OCI-LY1 (cell line): ENCODE measurements around the gene AGAP2.

Experiments
- H2AFZ ChIP-seq: fragments of 200-600 bp; sonication (generic), shearing (Covaris generic); 2 replicates; pipeline ENCODE4 v1.6.0; 2014; ENCODE audit warnings: antibody characterized with exemption, mild to moderate bottlenecking, low read length
- H3F3A ChIP-seq: fragments of 200-600 bp; sonication (generic), shearing (Covaris generic); 2 replicates; pipeline ENCODE4 v1.6.0; 2014; ENCODE audit warnings: mild to moderate bottlenecking, antibody characterized with exemption, low read length, moderate library complexity; ENCODE audit not compliant: insufficient read depth
- H3K27ac ChIP-seq: fragments of 200-600 bp; sonication (generic); 2 replicates; pipeline ENCODE4 v1.5.1; 2014; ENCODE audit warnings: low read length, mixed run types, mild to moderate bottlenecking, low read depth; ENCODE audit not compliant: poor library complexity, severe bottlenecking
- H3K27me3 ChIP-seq: fragments of 200-600 bp; sonication (generic); 2 replicates; pipeline ENCODE4 v1.6.0; 2014; ENCODE audit warnings: antibody characterized with exemption, mild to moderate bottlenecking, low read length, moderate library complexity; ENCODE audit not compliant: insufficient read depth
- H3K36me3 ChIP-seq: fragments of 200-600 bp; sonication (generic); 2 replicates; pipeline ENCODE4 v1.6.1; 2014; ENCODE audit warnings: mild to moderate bottlenecking, antibody characterized with exemption, low read length, moderate library complexity, mixed read lengths; ENCODE audit not compliant: insufficient read depth
- H3K4me1 ChIP-seq: fragments of 200-600 bp; sonication (generic); 2 replicates; pipeline ENCODE4 v1.5.1; 2014; ENCODE audit warnings: mild to moderate bottlenecking, low read length, moderate library complexity; ENCODE audit not compliant: insufficient read depth, severe bottlenecking
- H3K4me2 ChIP-seq: fragments of 200-600 bp; sonication (generic), shearing (Covaris generic); 2 replicates; pipeline ENCODE4 v1.6.1; 2014; ENCODE audit warnings: low read length
- H3K4me3 ChIP-seq: fragments of 200-600 bp; sonication (generic); 2 replicates; pipeline ENCODE4 v1.5.1; 2014; ENCODE audit warnings: low read length, low read depth, mild to moderate bottlenecking, mixed read lengths; ENCODE audit not compliant: poor library complexity, severe bottlenecking
- H3K79me2 ChIP-seq: fragments of 200-600 bp; shearing (Covaris generic); 2 replicates; pipeline ENCODE4 v1.6.1; 2016; ENCODE audit warnings: mixed run types, low read length, mixed read lengths; ENCODE audit not compliant: insufficient read depth
- H3K9ac ChIP-seq: fragments of 200-600 bp; sonication (generic), shearing (Covaris generic); 2 replicates; pipeline ENCODE4 v1.6.1; 2014; ENCODE audit warnings: mild to moderate bottlenecking, low read length, mixed read lengths
- H3K9me2 ChIP-seq: fragments of 200-600 bp; sonication (generic), shearing (Covaris generic); 2 replicates; pipeline ENCODE4 v1.6.1; 2014; ENCODE audit warnings: low read depth, mild to moderate bottlenecking, low read length, mixed read lengths
- H3K9me3 ChIP-seq: fragments of 200-600 bp; shearing (Covaris generic); 2 replicates; pipeline ENCODE4 v1.6.1; 2014; ENCODE audit warnings: low read length, mixed read lengths
- H4K20me1 ChIP-seq: fragments of 200-600 bp; sonication (generic), shearing (Covaris generic); 2 replicates; pipeline ENCODE4 v1.6.0; 2016; ENCODE audit warnings: mild to moderate bottlenecking, low read length; ENCODE audit not compliant: insufficient read depth
- CTCF ChIP-seq: fragments of 200-600 bp; sonication (generic), shearing (Covaris generic); IDR thresholded peaks from 2 replicates; pipeline ENCODE4 v1.5.1; 2017; ENCODE audit warnings: mild to moderate bottlenecking, antibody characterized with exemption, low read length, moderate library complexity, mixed read lengths
- EZH2 ChIP-seq: fragments of 200-600 bp; sonication (generic), shearing (Covaris generic); IDR thresholded peaks from 2 replicates; pipeline ENCODE4 v1.8.0; 2017; ENCODE audit warnings: borderline replicate concordance, mixed run types, mild to moderate bottlenecking, antibody characterized with exemption, low read length, moderate library complexity, mixed read lengths

The AGAP2 gene

GRCh38 chr12:57772429-57773322 is 34.1 kb upstream of the AGAP2 start, which contains the start of gene EEF1AKMT3:
EEF1AKMT3 (plus strand) TSS chr12:57772614; CDS start chr12:57772725, 111 bp downstream.
- H3K4me2 ChIP-seq = peak within 1 kb of the TSS; percentile 90
- TF ChIP-seq CTCF (no peak), EZH2 (no peak)
- H3K27me3 ChIP-seq = no peaks in the 10 kb centered on the region
- H3K36me3 ChIP-seq = peaks cover 32% of the 10 kb centered on the region
- H3K9me2 ChIP-seq = no peaks in the 10 kb centered on the region
- peak within 1 kb of the TSS; percentile 75 for H3K4me3 ChIP-seq
- no peaks in the 10 kb centered on the region for H3F3A ChIP-seq
- no peaks in the 10 kb centered on the region for H4K20me1 ChIP-seq
- no peaks in the 10 kb centered on the region for H3K79me2 ChIP-seq
- peak within 1 kb of the TSS; percentile 72 for H3K9ac ChIP-seq
- H2AFZ ChIP-seq = peak within 1 kb of the TSS; percentile 43
- H3K9me3 ChIP-seq = no peaks in the 10 kb centered on the region
- peak within 1 kb of the TSS; percentile 8 for H3K27ac ChIP-seq
- H3K4me1 ChIP-seq = peaks cover 18% of the 10 kb centered on the region

- TF ChIP-seq CTCF = no peak
- TF ChIP-seq EZH2 = no peak
- Histone ChIP-seq H3K36me3 (peaks cover 35% of the 10 kb centered on the region), H3K9me3 (no peaks in the 10 kb centered on the region), H3K4me2 (peak within 1 kb of the TSS; percentile 90), H3K9ac (peak within 1 kb of the TSS; percentile 72), H3K27me3 (no peaks in the 10 kb centered on the region), H3K79me2 (no peaks in the 10 kb centered on the region), H3K4me1 (peaks cover 18% of the 10 kb centered on the region), H2AFZ (peak within 1 kb of the TSS; percentile 43), H3K27ac (peak within 1 kb of the TSS; percentile 8), H3K4me3 (peak within 1 kb of the TSS; percentile 75), H3F3A (no peaks in the 10 kb centered on the region), H3K9me2 (no peaks in the 10 kb centered on the region), H4K20me1 (no peaks in the 10 kb centered on the region)
Measured at GRCh38 chr12:57771873-57772428, 33.4 kb upstream of the AGAP2 start, which contains the start of gene METTL1. METTL1 (minus strand) TSS chr12:57772105; CDS start chr12:57772083, 22 bp downstream.

- peaks cover under 1% of the 10 kb centered on the region; the same call in 1 of the 2 replicates for H3K27me3 ChIP-seq
- no peaks in the 10 kb centered on the region for H3F3A ChIP-seq
- H3K4me1 ChIP-seq = peaks cover 18% of the 10 kb centered on the region
- peak overlapping the region; percentile 72 for H3K9ac ChIP-seq
- H3K4me3 ChIP-seq = peak overlapping the region; percentile 75
- peak overlapping the region; percentile 14; the same call in 1 of the 2 replicates for H2AFZ ChIP-seq
- H3K79me2 ChIP-seq = no peaks in the 10 kb centered on the region
- TF ChIP-seq EZH2 (no peak), CTCF (no peak)
- no peaks in the 10 kb centered on the region for H3K9me2 ChIP-seq
- H3K9me3 ChIP-seq = no peaks in the 10 kb centered on the region
- peak overlapping the region; percentile 90 for H3K4me2 ChIP-seq
- H3K27ac ChIP-seq = peak overlapping the region; percentile 8
- H4K20me1 ChIP-seq = no peaks in the 10 kb centered on the region
- H3K36me3 ChIP-seq = peaks cover 35% of the 10 kb centered on the region
Measured at GRCh38 chr12:57771236-57771872, 32.8 kb upstream of the AGAP2 start.
